CD4-positive, alpha-beta T cell treated with Interferon gamma for 1 hour (primary cell): ENCODE measurements around the gene CPNE2.
"Not testable (repeated sequence)": the region's sequence is repeated elsewhere in the genome, so short reads cannot be mapped to it uniquely, and the experiment has no call there.

Experiments used
- DNase-seq: peaks from one replicate; pipeline ENCODE4 v3.0.0-alpha.2; 2020

Gene CPNE2

DNA sequence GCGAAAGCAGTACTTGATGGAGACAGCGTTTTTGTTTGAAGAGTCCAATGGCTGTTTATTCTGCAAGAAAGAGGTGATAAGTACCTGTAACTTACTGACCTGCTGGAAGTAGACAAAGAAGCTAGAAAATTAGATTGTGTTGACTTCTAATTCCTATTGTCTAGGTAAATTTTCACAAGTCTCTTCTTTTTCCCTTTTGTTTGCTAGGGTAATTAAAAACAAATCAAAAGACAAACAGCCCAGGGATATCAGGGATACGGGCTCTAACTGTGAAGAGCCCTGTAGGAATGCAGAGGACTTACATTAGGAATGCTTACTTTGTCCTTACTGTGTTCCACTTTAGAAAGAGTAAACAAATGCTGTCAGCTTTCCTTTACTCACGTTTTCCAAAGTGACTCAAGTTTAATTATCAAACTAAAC is 86.4 kb downstream of the CPNE2 start:
- DNase-seq = no peak

GRCh38 chr16:57179215-57179828 is 86.9 kb downstream of the CPNE2 start:
- no peak for DNase-seq

DNA sequence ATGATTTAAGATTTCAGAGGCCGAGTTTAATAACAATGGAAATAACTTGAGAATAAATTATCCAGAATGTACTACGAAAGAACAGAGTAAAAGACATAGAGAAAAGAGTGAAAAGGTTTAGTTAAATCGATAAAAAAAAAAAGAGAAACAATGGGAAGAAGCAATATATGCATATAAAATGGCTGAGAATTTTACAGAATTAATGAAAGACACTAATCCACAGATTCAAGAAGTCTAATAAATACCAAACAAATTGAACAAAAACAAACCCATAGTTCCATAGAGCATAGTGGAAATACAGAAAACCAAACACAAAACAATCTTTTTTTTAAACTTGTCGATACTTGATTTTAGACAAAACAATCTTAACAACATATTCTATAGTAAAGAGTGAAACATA is 91.7 kb downstream of the CPNE2 start:
- no peak for DNase-seq

- DNase-seq = no peak
Observed at GRCh38 chr16:57184887-57185445, 92.6 kb downstream of the CPNE2 start.

GRCh38 chr16:57185446-57185944 is 93.1 kb downstream of the CPNE2 start:
- no peak for DNase-seq

- DNase-seq = peak; percentile 99
Observed at GRCh38 chr16:57185945-57186871, 93.8 kb downstream of the CPNE2 start, which contains the start of the genes PSME3IP1 and RSPRY1. Gene PSME3IP1, minus strand, starts transcription at chr16:57186039. Its CDS starts 12,185 bp downstream, at chr16:57173854. Gene RSPRY1, plus strand, starts transcription at chr16:57186329. Its CDS starts 18,330 bp downstream, at chr16:57204659.

DNA sequence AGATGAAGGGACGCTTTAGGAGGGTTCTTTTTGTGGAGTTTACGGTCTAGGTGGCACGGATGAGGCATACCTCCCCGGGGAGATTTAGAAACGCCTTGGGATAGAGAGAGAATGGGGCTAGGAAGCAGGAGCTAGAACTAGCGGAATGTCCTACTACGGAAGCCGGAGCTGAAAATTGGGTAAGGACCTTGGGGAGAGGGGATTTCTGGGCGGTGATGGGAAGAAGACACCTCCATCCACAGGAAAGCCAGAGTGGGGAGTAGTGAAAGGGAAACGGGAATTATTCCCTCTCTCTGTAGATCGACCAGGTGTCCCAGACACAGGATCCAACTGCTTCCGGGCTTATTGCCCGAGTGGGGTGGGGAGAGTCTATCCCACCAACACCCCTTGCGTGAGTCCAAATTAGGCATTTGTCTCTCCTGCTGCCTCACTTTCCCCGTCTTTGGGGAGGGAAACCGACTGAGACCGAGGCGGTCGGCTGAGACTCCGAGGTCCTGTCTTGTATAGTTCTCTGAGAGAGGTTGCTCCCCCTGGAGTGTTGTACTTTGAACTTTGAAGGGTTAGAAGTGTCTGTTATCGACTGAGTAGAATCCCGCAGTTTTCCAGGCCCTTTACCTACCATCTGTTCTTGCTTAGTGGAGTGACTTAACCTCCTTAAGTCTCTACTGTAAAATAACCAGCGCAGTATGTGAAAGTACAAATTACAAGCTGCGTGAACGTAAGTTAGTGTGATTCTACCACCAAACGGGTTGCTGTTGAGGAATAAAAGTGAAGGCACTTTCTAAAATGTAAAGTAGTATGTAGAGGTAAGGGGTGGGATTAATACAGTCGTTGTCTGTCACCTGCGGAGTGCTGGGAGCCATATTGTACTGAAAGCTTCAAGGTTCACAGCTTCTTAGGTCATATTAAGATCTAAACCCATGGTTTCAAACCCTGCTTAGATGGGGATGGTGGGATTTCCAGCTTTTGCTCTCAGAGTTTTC is 94.8 kb downstream of the CPNE2 start:
- no peak for DNase-seq

GRCh38 chr16:57187902-57188710 is 95.7 kb downstream of the CPNE2 start:
- DNase-seq = not testable (repeated sequence)

DNA sequence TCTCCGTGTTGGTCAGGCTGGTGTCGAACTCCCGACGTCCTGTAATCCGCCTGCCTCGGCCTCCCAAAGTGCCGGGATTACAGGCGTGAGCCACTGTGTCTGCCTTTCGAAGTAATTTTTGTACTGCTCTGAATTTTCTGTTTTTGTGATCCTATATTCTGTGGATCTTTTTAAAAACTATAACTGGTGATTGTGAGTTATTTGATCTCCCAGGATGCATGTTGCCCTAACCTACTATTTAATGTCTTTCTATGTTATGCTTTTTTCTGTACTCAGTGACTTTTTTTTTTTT is 96.3 kb downstream of the CPNE2 start:
- DNase-seq = no peak

DNA sequence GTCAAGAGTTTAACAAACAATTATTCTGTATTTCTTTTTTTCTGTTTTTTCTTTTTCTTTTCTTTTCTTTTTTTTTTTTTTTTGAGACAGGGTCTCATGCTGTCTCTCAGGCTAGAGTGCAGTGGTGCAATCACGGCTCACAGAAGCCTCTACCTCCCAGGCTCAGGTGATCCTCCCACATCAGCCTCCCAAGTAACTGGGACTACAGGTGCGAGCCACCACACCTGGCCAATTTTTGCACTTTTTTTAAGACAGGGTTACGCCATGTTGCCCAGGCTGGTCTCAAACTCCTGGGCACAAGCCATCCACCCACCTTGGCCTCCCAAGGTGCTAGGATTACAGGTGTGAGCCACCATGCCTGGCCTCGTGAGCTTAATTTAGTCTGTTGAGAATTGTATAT is 97.1 kb downstream of the CPNE2 start:
- not testable (repeated sequence) for DNase-seq

GRCh38 chr16:57190136-57190535 is 97.8 kb downstream of the CPNE2 start:
- no peak for DNase-seq

- no peak for DNase-seq
Observed at GRCh38 chr16:57191056-57191571, 98.7 kb downstream of the CPNE2 start.

- no peak for DNase-seq
Observed at GRCh38 chr16:57192146-57192545, 99.8 kb downstream of the CPNE2 start.

- no peak for DNase-seq
Observed at GRCh38 chr16:57192720-57193486, 100.5 kb downstream of the CPNE2 start.

DNA sequence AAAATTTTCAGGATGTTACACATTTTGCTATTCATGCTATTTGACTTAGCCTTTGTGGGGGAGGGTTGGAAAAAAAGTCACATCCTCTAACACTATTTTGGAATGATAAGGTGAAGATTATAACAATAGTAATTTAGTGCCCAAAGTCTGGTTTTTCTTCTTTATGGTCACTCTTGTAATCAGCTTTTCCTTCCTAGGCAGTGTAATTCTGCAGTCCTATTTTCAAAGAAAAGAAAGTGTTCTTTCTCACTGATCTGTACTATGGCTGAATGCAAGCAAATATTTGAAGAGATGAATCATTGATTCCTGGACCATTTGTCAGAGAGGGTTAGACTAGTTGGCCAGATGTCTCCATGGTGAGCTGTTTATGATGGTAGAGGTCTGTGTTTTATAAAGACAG is 102.1 kb downstream of the CPNE2 start:
- DNase-seq = no peak

DNA sequence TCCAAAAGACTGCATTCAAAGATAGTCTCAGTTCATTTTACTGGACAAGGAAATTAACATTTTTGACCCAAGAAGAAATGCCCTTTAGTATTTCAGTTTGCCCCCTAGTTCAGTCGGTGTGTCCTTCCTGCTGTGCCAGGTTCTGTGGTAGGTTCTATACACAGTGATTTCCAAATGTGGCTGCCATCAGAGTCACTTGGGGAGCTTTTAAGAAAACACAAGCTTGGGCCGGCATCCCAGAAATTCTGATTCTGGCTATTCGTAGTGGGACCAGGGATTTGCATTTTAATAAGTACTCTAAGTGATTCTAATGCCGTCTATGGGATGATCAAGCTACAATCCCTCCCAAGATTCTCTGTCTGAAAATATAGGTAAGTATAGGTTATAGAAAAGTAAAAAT is 103.9 kb downstream of the CPNE2 start:
- no peak for DNase-seq

GRCh38 chr16:57196753-57197152 is 104.4 kb downstream of the CPNE2 start:
- no peak for DNase-seq
